GM21576 (cell line): ENCODE measurements around the gene CYB561A3.
"Not testable (repeated sequence)": the region's sequence is repeated elsewhere in the genome, so short reads cannot be mapped to it uniquely, and the experiment has no call there.

ENCODE experiments used
- ATAC-seq: cut with Tn5 transposase; IDR thresholded peaks from one replicate; pipeline ENCODE4 v1.9.1; 2021; ENCODE audit warnings: mild to moderate bottlenecking, moderate library complexity; ENCODE audit not compliant: unreplicated experiment

Gene CYB561A3

GRCh38 chr11:61361741-61362541 lies at the start of gene CYB561A3, which contains the start of gene TMEM138:
Gene CYB561A3, minus strand, starts transcription at chr11:61361882. Its CDS starts 5,169 bp downstream, at chr11:61356713.
Gene TMEM138, plus strand, starts transcription at chr11:61362374. Its CDS starts 2,017 bp downstream, at chr11:61364391.
- ATAC-seq = peak; percentile 79

- no peak for ATAC-seq
Observed at GRCh38 chr11:61406991-61407728, 45.5 kb upstream of the CYB561A3 start.

DNA sequence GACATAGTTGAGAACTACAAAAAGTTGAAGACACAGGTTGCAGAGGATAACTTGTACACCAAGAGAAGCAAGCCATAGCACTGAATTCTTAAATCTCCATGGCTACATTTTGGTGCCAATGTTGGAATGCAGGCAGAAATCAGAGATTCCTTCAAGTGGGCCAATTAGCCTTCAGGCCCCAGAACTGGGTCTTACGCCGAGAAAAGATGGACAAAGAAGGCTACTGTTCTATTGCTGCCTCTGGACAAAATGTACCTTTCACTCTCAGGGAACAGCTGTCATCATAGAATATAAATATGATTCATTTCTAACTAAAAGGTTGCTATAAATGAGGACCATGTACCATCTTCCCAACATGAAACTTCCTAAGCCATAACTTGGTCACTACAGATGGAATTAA lies 44.4 kb upstream of the CYB561A3 start:
- no peak for ATAC-seq

DNA sequence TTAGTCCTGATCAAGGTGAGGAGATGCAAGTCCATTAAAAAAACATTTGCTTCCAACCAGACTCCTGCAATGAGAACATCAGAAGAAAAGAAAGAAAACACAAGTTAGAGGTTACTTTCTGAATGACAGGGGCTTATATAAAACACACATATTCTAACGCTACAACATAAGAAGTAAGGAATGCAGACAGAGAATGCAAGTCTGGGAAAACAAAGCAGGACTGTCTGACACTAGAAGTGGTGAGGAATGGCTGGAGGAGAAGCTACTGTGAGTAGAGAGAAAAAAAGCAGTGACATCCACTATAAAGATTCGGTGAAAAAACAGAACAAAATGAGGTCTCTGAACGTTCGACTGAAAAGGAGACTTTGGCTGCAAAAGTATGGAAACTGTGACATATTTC lies 43.0 kb upstream of the CYB561A3 start:
- no peak for ATAC-seq

DNA sequence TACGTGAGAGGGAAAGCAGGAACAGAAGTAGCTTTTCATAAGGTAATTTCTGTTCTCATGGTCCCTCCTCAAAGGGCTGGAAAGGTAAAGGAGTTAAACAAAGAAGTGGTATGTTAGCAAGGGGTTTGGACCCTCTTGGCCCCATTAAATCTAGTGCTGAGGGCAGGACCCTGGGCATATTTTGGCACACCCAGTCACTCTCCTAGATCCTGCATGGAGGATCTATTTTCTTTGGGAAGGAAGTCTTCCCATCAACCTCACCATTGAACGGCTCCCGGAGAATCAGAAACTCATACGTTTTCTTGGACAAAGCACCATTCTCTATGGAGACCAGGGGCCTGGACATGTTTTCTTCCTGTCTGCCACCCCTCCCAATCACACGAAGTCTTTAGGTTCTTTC lies 42.4 kb upstream of the CYB561A3 start:
- ATAC-seq = no peak

DNA sequence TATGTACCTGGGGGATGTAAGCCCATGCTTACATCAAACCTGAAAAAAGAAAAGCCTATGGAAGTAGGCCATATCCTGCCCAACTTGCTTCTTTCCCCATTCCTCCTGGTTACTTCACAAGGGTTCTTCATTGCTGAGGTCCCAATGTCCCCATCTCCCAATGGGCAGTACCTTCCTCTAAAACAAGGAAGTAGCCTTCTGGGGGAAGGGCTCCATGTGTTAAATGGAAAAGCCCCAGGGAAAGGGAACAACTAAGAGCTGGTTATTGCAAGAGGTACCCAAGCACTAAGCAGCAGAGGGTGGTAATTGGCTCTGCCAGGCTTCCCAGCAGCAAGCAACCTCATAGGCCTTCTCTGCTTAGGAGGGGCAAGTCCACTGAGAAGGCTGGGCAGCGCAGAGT lies 42.0 kb upstream of the CYB561A3 start:
- ATAC-seq = no peak

DNA sequence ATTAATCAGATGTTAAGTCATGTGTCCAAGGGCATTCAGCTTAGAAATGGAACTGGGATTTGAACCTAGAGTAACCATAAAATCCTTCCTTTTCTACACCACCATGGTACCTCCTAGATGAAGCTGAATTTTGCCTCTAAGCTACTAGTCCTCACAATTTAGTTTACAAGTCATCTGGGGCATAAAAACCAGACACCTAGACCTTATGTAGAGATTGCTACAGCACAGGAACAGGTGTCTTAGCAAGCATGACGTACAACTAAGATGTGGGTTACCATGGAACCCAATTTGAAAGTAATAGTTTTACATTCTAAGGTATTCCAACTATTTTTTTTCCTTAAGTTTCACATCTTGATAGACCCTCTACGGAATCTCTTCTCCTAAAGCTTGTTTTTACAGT lies 39.9 kb upstream of the CYB561A3 start:
- ATAC-seq = no peak

GRCh38 chr11:61401173-61401572 lies 39.5 kb upstream of the CYB561A3 start:
- ATAC-seq = no peak

DNA sequence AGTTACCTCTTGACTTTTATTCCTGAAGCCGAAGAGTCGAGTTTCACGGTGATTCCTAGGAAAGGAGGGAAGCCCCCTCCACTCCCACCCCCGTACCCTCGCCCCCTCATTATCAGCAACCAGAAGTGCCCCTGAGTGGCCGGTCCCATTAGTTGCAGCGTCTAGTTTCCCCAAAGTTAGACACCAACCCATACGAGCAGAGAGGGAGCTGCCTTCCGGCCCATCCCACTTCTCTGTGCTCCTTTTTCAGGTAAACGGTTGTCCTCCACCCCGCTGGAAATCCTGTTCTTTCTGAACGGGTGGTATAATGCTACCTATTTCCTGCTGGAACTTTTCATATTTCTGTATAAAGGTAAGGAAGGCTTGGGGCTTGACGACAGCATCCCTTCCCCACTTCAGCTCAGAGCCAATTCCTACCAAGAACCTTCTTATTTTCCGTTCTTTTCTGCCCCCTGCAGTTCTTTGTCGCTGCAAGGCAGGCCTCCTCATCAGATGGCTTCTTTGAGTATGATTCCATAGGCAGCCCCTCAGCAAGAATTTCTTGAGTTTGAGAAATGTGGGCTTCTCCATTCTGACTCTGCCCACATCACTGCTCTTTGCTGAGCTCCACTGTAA lies 31.4 kb upstream of the CYB561A3 start:
- no peak for ATAC-seq

DNA sequence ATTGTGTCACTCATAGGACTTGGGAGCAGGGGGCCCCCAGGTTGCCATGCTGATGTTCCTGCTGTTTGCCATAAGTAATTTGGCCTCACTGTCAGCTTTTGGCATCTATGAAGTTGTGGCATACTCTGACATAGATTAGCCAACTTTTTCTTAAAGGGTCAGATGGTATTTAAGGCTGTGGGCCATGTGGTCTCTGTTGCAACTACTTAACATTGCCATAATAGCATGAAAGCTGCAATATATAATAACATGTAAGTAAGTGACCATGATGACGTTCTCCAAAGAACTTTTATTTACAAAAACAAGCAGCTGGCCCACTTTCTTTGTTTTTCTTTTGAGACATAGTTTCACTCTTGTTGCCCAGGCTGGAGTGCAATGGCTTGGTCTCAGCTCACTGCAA lies 28.5 kb upstream of the CYB561A3 start:
- no peak for ATAC-seq

GRCh38 chr11:61384271-61385242 lies 22.9 kb upstream of the CYB561A3 start:
- ATAC-seq = no peak

DNA sequence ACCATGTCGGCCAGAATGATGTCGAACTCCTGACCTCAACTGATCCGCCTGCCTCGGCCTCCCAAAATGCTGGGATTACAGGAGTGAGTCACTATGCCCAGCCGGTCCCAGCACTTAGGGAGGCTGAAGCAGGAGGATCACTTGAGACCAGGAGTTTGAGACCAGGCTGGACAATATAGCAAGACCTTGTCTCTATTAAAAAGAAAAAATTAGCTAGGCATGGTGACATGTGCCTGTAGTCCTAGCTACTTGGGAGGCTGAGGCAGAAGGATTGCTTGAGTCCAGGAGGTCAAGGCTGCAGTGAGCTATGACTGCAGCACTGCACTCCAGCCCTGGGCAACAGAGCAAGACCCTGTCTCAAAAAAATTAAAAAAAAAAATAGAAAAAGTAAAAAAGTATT lies 22.2 kb upstream of the CYB561A3 start:
- ATAC-seq = not testable (repeated sequence)

DNA sequence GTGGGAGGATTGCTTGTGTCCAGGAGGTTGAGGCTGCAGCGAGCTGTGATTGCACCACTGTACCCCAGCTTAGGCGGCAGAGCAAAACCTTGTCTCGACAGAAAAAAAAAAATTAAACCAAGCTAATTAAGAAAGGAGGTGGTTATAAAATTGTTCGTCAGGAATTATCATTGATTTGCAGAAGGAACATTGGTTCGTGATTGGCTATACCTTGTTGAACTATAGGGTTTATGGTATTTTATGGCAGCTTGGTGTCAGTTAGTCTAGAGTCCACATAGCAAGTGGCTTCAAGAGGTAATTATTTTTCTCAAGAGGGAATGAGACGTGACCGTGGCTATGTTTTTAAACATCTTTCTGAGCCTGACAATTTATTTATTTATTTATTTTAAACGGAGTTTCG lies 19.2 kb upstream of the CYB561A3 start:
- no peak for ATAC-seq

GRCh38 chr11:61378713-61379313 lies 17.1 kb upstream of the CYB561A3 start:
- no peak for ATAC-seq

- no peak for ATAC-seq
Observed at GRCh38 chr11:61377461-61378160, 15.9 kb upstream of the CYB561A3 start.

GRCh38 chr11:61375761-61376108 lies 14.1 kb upstream of the CYB561A3 start:
- ATAC-seq = no peak

DNA sequence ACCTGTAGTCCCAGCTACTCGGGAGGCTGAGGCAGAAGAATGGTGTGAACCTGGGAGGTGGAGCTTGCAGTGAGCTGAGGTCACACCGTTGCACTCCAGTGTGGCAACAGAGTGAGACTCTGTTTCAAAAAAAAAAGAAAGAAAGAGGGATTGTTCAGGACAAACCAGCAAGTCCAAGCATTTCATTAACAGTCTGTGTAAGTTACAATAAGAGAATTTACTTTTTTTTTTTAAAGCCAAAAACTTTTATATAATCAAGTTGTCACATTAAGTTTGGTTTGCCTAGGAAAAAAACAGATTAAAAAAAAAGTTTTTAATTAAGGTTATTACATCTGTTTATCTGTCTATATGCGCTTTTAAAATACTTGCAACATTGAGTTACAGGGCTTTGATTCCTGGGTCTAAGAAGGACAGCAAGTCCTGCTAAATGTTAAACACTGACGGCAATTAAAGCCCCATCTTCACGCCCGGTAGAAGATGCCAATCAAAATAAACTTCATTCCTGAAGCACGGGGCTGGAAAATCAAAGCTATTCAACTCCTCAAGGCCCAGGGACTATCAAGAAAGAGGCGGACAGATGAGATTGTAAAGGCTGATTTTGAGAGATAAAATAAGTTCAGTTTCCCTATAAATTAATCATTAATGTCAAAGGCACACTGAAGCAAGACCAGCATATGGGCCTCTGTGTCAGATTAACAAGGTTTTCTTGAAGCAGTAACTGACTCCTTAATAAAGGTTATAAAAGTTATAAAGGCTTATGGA lies 11.2 kb upstream of the CYB561A3 start:
- no peak for ATAC-seq

GRCh38 chr11:61370349-61371005 lies 8.8 kb upstream of the CYB561A3 start:
- no peak for ATAC-seq
